Astrocyte of the cerebellum (primary cell): ENCODE data around the gene CEP83.

Source experiments
- DNase-seq: peaks from one replicate; pipeline ENCODE4 v3.0.0-alpha.2; 2011; ENCODE audit warnings: low read depth
- H3K4me3 ChIP-seq: 2 replicates; pipeline ENCODE4 v1.5.1; 2011; ENCODE audit warnings: mild to moderate bottlenecking, low read depth, low read length, moderate library complexity
- in situ Hi-C: cut with HindIII; loops from 2 replicates; pipeline ENCODE4 v1.10.0; 2017; ENCODE audit warnings: low sequenced_read_pairs
- TF ChIP-seq, protein P1 (sequence below): IDR thresholded peaks from 2 replicates; pipeline ENCODE4 v1.5.1; 2012; ENCODE audit warnings: low read length, low read depth, moderate library complexity, mild to moderate bottlenecking; ENCODE audit errors: missing control alignments

CEP83 gene

DNA sequence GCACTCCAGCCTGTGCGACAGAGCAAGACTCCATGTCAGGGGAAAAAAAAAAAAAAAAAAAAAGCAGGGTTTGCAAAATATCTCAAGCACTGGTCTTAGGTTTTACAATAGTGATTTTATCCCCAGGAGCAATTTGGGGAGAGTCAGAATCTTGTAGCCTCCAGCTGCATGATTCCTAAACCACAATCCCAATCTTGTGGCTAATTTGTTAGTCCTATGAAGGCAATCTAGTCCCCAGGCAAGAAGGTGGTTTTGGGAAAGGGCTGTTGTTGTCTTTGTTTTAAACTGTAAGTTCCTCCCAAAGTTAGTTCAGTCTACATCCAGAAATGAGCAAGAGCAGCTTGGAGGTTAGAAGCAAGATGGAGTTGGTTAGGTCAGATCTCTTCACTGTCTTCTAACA is 175.6 kb downstream of the CEP83 start:
- in situ Hi-C loops, result no loop called here
- TF ChIP-seq, protein P1, sequence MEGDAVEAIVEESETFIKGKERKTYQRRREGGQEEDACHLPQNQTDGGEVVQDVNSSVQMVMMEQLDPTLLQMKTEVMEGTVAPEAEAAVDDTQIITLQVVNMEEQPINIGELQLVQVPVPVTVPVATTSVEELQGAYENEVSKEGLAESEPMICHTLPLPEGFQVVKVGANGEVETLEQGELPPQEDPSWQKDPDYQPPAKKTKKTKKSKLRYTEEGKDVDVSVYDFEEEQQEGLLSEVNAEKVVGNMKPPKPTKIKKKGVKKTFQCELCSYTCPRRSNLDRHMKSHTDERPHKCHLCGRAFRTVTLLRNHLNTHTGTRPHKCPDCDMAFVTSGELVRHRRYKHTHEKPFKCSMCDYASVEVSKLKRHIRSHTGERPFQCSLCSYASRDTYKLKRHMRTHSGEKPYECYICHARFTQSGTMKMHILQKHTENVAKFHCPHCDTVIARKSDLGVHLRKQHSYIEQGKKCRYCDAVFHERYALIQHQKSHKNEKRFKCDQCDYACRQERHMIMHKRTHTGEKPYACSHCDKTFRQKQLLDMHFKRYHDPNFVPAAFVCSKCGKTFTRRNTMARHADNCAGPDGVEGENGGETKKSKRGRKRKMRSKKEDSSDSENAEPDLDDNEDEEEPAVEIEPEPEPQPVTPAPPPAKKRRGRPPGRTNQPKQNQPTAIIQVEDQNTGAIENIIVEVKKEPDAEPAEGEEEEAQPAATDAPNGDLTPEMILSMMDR, result no peak
- DNase-seq, result no peak
- no peak overlapping the region for H3K4me3 ChIP-seq

DNA sequence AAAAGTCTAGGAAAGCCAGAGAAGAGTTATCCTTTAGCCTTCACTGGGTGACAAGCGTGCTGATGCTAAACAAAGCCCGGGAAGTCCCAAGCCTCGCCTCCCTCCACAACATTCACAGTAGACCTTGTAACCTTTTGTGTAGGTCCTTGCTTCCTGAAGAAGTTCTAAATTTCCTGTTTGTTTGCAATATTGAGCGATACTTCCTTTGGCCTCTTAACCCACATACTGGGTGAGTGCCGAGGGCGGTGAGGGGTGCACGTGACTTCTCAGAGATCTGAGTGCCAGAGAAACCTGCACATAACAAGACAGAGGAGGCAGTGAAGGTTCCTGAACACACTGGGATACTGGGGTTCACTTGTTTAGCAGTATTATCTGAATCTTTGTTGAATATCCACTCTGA is 177.0 kb downstream of the CEP83 start:
- H3K4me3 ChIP-seq, result no peak overlapping the region
- TF ChIP-seq, protein P1, result no peak
- in situ Hi-C loops, result no loop called here
- no peak for DNase-seq

DNA sequence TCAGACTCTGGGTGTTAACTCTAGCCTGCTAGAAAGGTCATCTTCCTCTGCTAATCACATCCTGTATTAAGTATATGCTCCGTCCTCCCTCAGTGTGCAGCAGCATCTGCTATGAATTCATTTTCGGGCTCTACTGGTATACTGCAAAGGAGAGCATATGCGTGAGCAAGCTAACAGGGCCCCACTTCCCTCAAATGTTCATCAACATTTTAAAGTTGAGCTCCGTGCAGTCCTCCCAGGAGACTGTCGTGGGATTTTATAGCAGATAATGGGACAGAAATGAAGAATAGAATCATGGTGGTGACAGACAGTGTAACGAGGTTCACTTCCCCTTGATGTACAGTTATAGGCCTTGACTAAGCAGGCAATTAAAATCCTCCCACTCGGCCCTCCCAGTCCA is 179.6 kb downstream of the CEP83 start:
- no peak for DNase-seq
- in situ Hi-C loops, result no loop called here
- TF ChIP-seq, protein P1, result no peak
- H3K4me3 ChIP-seq, result no peak overlapping the region

DNA sequence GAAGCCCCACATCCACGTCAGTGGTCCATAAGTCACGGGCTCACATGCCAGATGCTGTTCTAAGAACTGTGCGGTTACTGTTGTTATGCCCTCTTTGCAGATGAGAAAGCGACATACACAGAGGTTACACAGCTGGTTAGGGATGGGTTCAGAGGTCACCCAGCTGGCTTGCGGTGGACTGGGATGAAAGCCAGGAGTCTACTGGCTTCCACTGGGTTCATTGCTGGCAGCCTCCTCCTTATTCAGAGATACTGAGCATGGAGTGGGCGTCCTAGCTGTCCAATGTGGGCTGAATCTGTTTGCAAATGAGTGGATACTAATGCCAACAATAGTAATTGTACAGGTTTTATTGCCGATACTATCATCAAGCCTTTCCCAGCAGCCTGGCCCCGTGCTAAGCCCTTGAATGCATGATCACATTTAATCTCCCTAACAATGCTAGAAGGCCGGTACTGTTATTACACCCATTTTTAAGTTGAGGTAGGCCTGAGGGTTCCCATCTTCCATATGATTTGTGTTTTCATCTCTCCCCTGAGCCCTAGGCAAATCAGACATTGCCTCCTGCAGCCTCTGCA is 182.2 kb downstream of the CEP83 start:
- in situ Hi-C loops, result no loop called here
- no peak overlapping the region for H3K4me3 ChIP-seq
- no peak for DNase-seq
- TF ChIP-seq, protein P1, result no peak

DNA sequence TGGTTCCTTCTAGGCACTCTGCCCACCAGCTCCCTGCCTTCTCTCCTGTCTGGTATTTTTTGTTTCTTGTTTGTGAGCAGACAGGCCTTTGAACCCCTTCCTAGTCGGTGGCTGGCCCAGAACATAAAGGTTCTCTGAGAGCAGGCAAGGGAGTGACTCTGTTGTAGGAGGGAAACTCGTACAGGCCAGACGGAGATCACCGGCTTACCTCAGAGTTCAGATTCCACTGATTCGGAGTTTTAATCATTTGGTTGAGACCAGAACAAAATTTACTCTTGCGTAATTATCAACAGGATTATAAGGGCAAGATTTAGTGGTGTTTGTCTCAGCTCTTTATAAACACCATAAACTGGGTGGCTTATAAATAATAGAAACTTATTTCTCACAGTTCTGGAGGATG is 182.9 kb downstream of the CEP83 start:
- in situ Hi-C loops, result no loop called here
- DNase-seq, result no peak
- no peak overlapping the region for H3K4me3 ChIP-seq
- TF ChIP-seq, protein P1, result no peak

DNA sequence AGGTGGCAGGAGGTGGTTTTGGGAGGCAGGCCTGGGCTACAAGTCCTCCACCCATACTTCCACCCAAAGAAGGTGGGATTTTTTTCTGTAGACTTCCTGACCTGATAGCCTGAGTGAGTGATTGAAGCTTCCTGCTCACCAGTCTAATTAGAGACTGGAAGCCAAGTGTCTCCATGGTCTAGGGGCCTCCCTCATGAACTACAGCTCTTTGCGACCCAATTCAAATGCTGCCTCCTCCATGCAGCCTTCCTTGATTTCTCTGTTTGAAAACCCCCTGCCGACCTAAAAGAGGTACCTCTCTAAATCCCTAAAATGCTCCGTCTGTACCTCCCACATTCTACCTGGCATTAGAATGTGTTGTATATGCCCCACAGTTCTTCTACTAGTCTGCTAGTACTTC is 186.4 kb downstream of the CEP83 start:
- H3K4me3 ChIP-seq, result no peak overlapping the region
- in situ Hi-C loops, result no loop called here
- no peak for DNase-seq
- TF ChIP-seq, protein P1, result no peak
